IPS-20b (cell line): ENCODE measurements around the gene LRRC4C.
"Not testable (repeated sequence)": the region's sequence is repeated elsewhere in the genome, so short reads cannot be mapped to it uniquely, and the experiment has no call there.

Experiments used
- H3K27ac ChIP-seq: one replicate; pipeline ENCODE4 v1.5.1; 2013; ENCODE audit warnings: low read length
- H3K27me3 ChIP-seq: 2 replicates; pipeline ENCODE4 v1.6.1; 2013; ENCODE audit warnings: mild to moderate bottlenecking, low read length, inconsistent platforms; ENCODE audit not compliant: insufficient read depth
- H3K36me3 ChIP-seq: 2 replicates; pipeline ENCODE4 v1.6.1; 2013; ENCODE audit warnings: low read depth, mild to moderate bottlenecking, inconsistent platforms, low read length, moderate library complexity; ENCODE audit not compliant: insufficient read depth
- H3K4me1 ChIP-seq: 2 replicates; pipeline ENCODE4 v1.6.1; 2013; ENCODE audit warnings: mild to moderate bottlenecking, control low read depth, inconsistent platforms, low read length, moderate library complexity; ENCODE audit not compliant: insufficient read depth
- H3K4me3 ChIP-seq: 2 replicates; pipeline ENCODE4 v1.5.1; 2013; ENCODE audit warnings: mild to moderate bottlenecking, low read length, inconsistent platforms
- H3K9ac ChIP-seq: 2 replicates; pipeline ENCODE4 v1.6.1; 2013; ENCODE audit warnings: low read depth, mild to moderate bottlenecking, inconsistent platforms, low read length, moderate library complexity
- H3K9me3 ChIP-seq: 2 replicates; pipeline ENCODE4 v1.6.1; 2013; ENCODE audit warnings: mild to moderate bottlenecking, low read depth, low read length, inconsistent platforms; ENCODE audit not compliant: insufficient read depth

Gene LRRC4C

GRCh38 chr11:40606800-40607199, 852.7 kb downstream of the LRRC4C start:
- Histone ChIP-seq H3K27ac (no peak overlapping the region), H3K4me3 (no peak overlapping the region), H3K36me3 (no peaks in the 10 kb centered on the region), H3K9me3 (peaks cover 5% of the 10 kb centered on the region; the same call in 1 of the 2 replicates), H3K27me3 (no peaks in the 10 kb centered on the region), H3K4me1 (peaks cover 6% of the 10 kb centered on the region; the same call in 1 of the 2 replicates), H3K9ac (no peak overlapping the region)

GRCh38 chr11:40602866-40603552, 856.4 kb downstream of the LRRC4C start:
- Histone ChIP-seq H3K4me3 (no peak overlapping the region), H3K4me1 (peaks cover 6% of the 10 kb centered on the region; the same call in 1 of the 2 replicates), H3K9ac (no peak overlapping the region), H3K9me3 (peaks cover 5% of the 10 kb centered on the region; the same call in 1 of the 2 replicates), H3K27me3 (no peaks in the 10 kb centered on the region), H3K27ac (no peak overlapping the region), H3K36me3 (no peaks in the 10 kb centered on the region)

- H3K36me3 ChIP-seq, result no peaks in the 10 kb centered on the region
- no peak overlapping the region for H3K9ac ChIP-seq
- no peak overlapping the region for H3K4me3 ChIP-seq
- H3K9me3 ChIP-seq, result no peaks in the 10 kb centered on the region
- H3K27me3 ChIP-seq, result no peaks in the 10 kb centered on the region
- peaks cover 7% of the 10 kb centered on the region; the same call in 1 of the 2 replicates for H3K4me1 ChIP-seq
- H3K27ac ChIP-seq, result no peak overlapping the region
Measured at GRCh38 chr11:40597546-40598113, 861.8 kb downstream of the LRRC4C start.

- Histone ChIP-seq H3K9me3 (no peaks in the 10 kb centered on the region), H3K36me3 (no peaks in the 10 kb centered on the region), H3K9ac (no peak overlapping the region), H3K4me3 (no peak overlapping the region), H3K27me3 (no peaks in the 10 kb centered on the region), H3K27ac (no peak overlapping the region), H3K4me1 (no peaks in the 10 kb centered on the region)
Measured at GRCh38 chr11:40573254-40573891, 886.1 kb downstream of the LRRC4C start.

- Histone ChIP-seq H3K4me3 (no peak overlapping the region), H3K27me3 (no peaks in the 10 kb centered on the region), H3K9ac (no peak overlapping the region), H3K36me3 (no peaks in the 10 kb centered on the region), H3K4me1 (no peaks in the 10 kb centered on the region), H3K9me3 (no peaks in the 10 kb centered on the region), H3K27ac (no peak overlapping the region)
Measured at GRCh38 chr11:40569947-40570531, 889.4 kb downstream of the LRRC4C start.

- Histone ChIP-seq H3K27me3 (no peaks in the 10 kb centered on the region), H3K9me3 (no peaks in the 10 kb centered on the region), H3K9ac (no peak overlapping the region), H3K4me3 (no peak overlapping the region), H3K4me1 (no peaks in the 10 kb centered on the region), H3K36me3 (no peaks in the 10 kb centered on the region), H3K27ac (no peak overlapping the region)
Measured at GRCh38 chr11:40567392-40567791, 892.1 kb downstream of the LRRC4C start.

GRCh38 chr11:40544162-40544561, 915.3 kb downstream of the LRRC4C start:
- Histone ChIP-seq H3K9ac (no peak overlapping the region), H3K4me3 (no peak overlapping the region), H3K27me3 (no peaks in the 10 kb centered on the region), H3K9me3 (no peaks in the 10 kb centered on the region), H3K36me3 (no peaks in the 10 kb centered on the region), H3K27ac (no peak overlapping the region), H3K4me1 (no peaks in the 10 kb centered on the region)

- Histone ChIP-seq H3K27ac (no peak overlapping the region), H3K4me1 (no peaks in the 10 kb centered on the region), H3K36me3 (no peaks in the 10 kb centered on the region), H3K4me3 (no peak overlapping the region), H3K9ac (no peak overlapping the region), H3K27me3 (no peaks in the 10 kb centered on the region), H3K9me3 (no peaks in the 10 kb centered on the region)
Measured at GRCh38 chr11:40542821-40543220, 916.6 kb downstream of the LRRC4C start.

- Histone ChIP-seq H3K4me1 (no peaks in the 10 kb centered on the region), H3K27me3 (no peaks in the 10 kb centered on the region), H3K4me3 (no peak overlapping the region), H3K9ac (no peak overlapping the region), H3K27ac (no peak overlapping the region), H3K9me3 (no peaks in the 10 kb centered on the region), H3K36me3 (no peaks in the 10 kb centered on the region)
Measured at GRCh38 chr11:40537734-40538133, 921.7 kb downstream of the LRRC4C start.

GRCh38 chr11:40522080-40522479, 937.4 kb downstream of the LRRC4C start:
- not testable (repeated sequence) for H3K4me3 ChIP-seq, H3K9me3 ChIP-seq, H3K27ac ChIP-seq, H3K9ac ChIP-seq, H3K4me1 ChIP-seq, H3K36me3 ChIP-seq, H3K27me3 ChIP-seq

GRCh38 chr11:40517122-40517521, 942.3 kb downstream of the LRRC4C start:
- Histone ChIP-seq H3K9ac (no peak overlapping the region), H3K36me3 (no peaks in the 10 kb centered on the region), H3K4me3 (no peak overlapping the region), H3K27ac (no peak overlapping the region), H3K9me3 (no peaks in the 10 kb centered on the region), H3K27me3 (no peaks in the 10 kb centered on the region), H3K4me1 (no peaks in the 10 kb centered on the region)

- Histone ChIP-seq H3K9ac (no peak overlapping the region), H3K9me3 (no peaks in the 10 kb centered on the region), H3K4me3 (no peak overlapping the region), H3K36me3 (no peaks in the 10 kb centered on the region), H3K27me3 (no peaks in the 10 kb centered on the region), H3K27ac (no peak overlapping the region), H3K4me1 (no peaks in the 10 kb centered on the region)
Measured at GRCh38 chr11:40514124-40514523, 945.3 kb downstream of the LRRC4C start.
